ENCODE data around the gene LIME1.

Gene LIME1

GRCh38 chr20:63735859-63736718 lies at the start of gene LIME1:
LIME1 (plus strand) TSS chr20:63736664; CDS start chr20:63737550, 886 bp downstream.
- peak in 3 of 58 donors; percentile 22 to 46 (median 23) for DNase-seq

- no peak for DNase-seq
Observed at GRCh38 chr20:63687419-63688178, 48.9 kb upstream of the LIME1 start.

GRCh38 chr20:63688228-63689045 lies 48.0 kb upstream of the LIME1 start:
- peak in 1 of 58 donors; percentile 33 for DNase-seq

GRCh38 chr20:63689046-63690002 lies 47.1 kb upstream of the LIME1 start:
- no peak for DNase-seq

- no peak for DNase-seq
Observed at GRCh38 chr20:63690003-63690897, 46.2 kb upstream of the LIME1 start.

GRCh38 chr20:63690898-63691710 lies 45.4 kb upstream of the LIME1 start:
- no peak for DNase-seq

- no peak for DNase-seq
Observed at GRCh38 chr20:63691711-63692435, 44.6 kb upstream of the LIME1 start.

- no peak for DNase-seq
Observed at GRCh38 chr20:63692436-63693082, 43.9 kb upstream of the LIME1 start.

GRCh38 chr20:63693083-63693732 lies 43.3 kb upstream of the LIME1 start:
- DNase-seq, result peak in 5 of 58 donors; percentile 20 to 50 (median 33)

- DNase-seq, result no peak
Observed at GRCh38 chr20:63693733-63694583, 42.5 kb upstream of the LIME1 start.

GRCh38 chr20:63694584-63695423 lies 41.7 kb upstream of the LIME1 start:
- DNase-seq, result no peak

- DNase-seq, result no peak
Observed at GRCh38 chr20:63695424-63696305, 40.8 kb upstream of the LIME1 start.

- no peak for DNase-seq
Observed at GRCh38 chr20:63696306-63696627, 40.2 kb upstream of the LIME1 start.

Measured in anterior cingulate cortex (tissue), 58 donors.